H1 (cell line): ENCODE results near the gene CASKIN2. TPM values are rescaled to one million over a fixed set of nuclear protein-coding genes. Genes with fewer than 3 reads are reported as not detected.

Experiments used
- CTCF ChIA-PET: fragments of 300-600 bp; sonication (Branson Sonifier 250); formaldehyde crosslinking; loops from one replicate; lab custom pipeline; 2021; ENCODE audit not compliant: partially characterized antibody; lab: Charles Lee
- POLR2A ChIA-PET: fragments of 300-600 bp; sonication (Branson Sonifier 250); formaldehyde crosslinking; loops from one replicate; lab custom pipeline; 2021; ENCODE audit warnings: inconsistent platforms; ENCODE audit not compliant: partially characterized antibody; lab: Charles Lee
- DNase-seq, 2 experiments: peaks; one replicate each; pipeline versions ENCODE4 v3.0.0 to v3.0.0-alpha.2; 2010 to 2022; ENCODE audit warnings: low spot score in 2 of 2, low read depth in 1 of 2, mixed read lengths in 1 of 2
- FAIRE-seq: peaks from 2 replicates; lab custom pipeline; 2011; peaks lifted over from hg19 to GRCh38; lab: Jason Lieb, UNC
- H2AFZ ChIP-seq: 2 replicates; pipeline ENCODE4 v1.8.1; 2012; ENCODE audit warnings: low read length, inconsistent platforms
- H2AK5ac ChIP-seq: 2 replicates; pipeline ENCODE4 v1.6.1; 2013; ENCODE audit warnings: low read depth, low read length
- H2BK120ac ChIP-seq: replicated peaks from 2 replicates; pipeline ENCODE3; 2013; ENCODE audit warnings: low read depth, low read length, inconsistent platforms
- H2BK12ac ChIP-seq: 2 replicates; pipeline ENCODE4 v1.6.1; 2013; ENCODE audit warnings: low read depth, low read length
- H2BK15ac ChIP-seq: 2 replicates; pipeline ENCODE4 v1.6.1; 2013; ENCODE audit warnings: low read length
- H2BK20ac ChIP-seq: 2 replicates; pipeline ENCODE4 v1.6.1; 2013; ENCODE audit warnings: low read length
- H2BK5ac ChIP-seq: 2 replicates; pipeline ENCODE4 v1.6.1; 2013; ENCODE audit warnings: low read depth, low read length
- H3K14ac ChIP-seq: 2 replicates; pipeline ENCODE4 v1.6.1; 2013; ENCODE audit warnings: inconsistent platforms; ENCODE audit not compliant: insufficient read length
- H3K18ac ChIP-seq: 2 replicates; pipeline ENCODE4 v1.6.1; 2013; ENCODE audit warnings: low read length; ENCODE audit errors: extremely low read depth
- H3K23ac ChIP-seq: 2 replicates; pipeline ENCODE4 v1.6.1; 2013; ENCODE audit warnings: inconsistent platforms; ENCODE audit not compliant: insufficient read length
- H3K23me2 ChIP-seq: 2 replicates; pipeline ENCODE4 v1.6.1; 2013; ENCODE audit warnings: low read depth, low read length
- H3K27ac ChIP-seq: 2 replicates; pipeline ENCODE4 v1.6.1; 2011; ENCODE audit warnings: low read depth, low read length, inconsistent platforms
- H3K27me3 ChIP-seq, 4 experiments: replicated peaks in 1 of 4; 1 replicate in 1 of 4; 2 replicates in 3 of 4; pipeline versions ENCODE4 v1.6.1 to v1.8.1; 2011 to 2013; ENCODE audit warnings: low read length in 3 of 4, mild to moderate bottlenecking in 3 of 4, inconsistent platforms in 2 of 4, mixed read lengths in 2 of 4, moderate library complexity in 1 of 4; ENCODE audit not compliant: control insufficient read depth in 3 of 4, insufficient read depth in 3 of 4; ENCODE audit errors: extremely low read depth in 1 of 4
- H3K36me3 ChIP-seq, 4 experiments: 2 replicates each; pipeline versions ENCODE4 v1.6.1 to v1.8.1; 2011 to 2013; ENCODE audit warnings: mild to moderate bottlenecking in 4 of 4, low read length in 3 of 4, moderate library complexity in 2 of 4, control low read depth in 1 of 4, inconsistent platforms in 1 of 4; ENCODE audit not compliant: insufficient read depth in 4 of 4, control insufficient read depth in 2 of 4
- H3K4ac ChIP-seq: replicated peaks from 2 replicates; pipeline ENCODE3; 2013; ENCODE audit warnings: low read length, low read depth, mixed read lengths, inconsistent platforms; ENCODE audit not compliant: insufficient read length
- H3K4me1 ChIP-seq, 4 experiments: replicated peaks in 1 of 4; 1 replicate in 1 of 4; 2 replicates in 3 of 4; pipeline versions ENCODE4 v1.6.1 to v1.8.1; 2011 to 2013; ENCODE audit warnings: low read length in 3 of 4, inconsistent platforms in 2 of 4, mixed read lengths in 1 of 4; ENCODE audit not compliant: insufficient read depth in 4 of 4, control insufficient read depth in 3 of 4
- H3K4me2 ChIP-seq, 2 experiments: 2 replicates each; pipeline versions ENCODE4 v1.6.1 to v1.8.1; 2011 to 2013; ENCODE audit warnings: low read depth in 2 of 2, low read length in 2 of 2, control low read depth in 1 of 2, inconsistent platforms in 1 of 2, mild to moderate bottlenecking in 1 of 2; ENCODE audit not compliant: insufficient read depth in 1 of 2
- H3K4me3 ChIP-seq, 4 experiments: fragments of 200-600, 300-600 bp in 1 of 4; sonication (generic), shearing (Covaris generic), sonication (Bioruptor Twin) in 1 of 4; 2 replicates each; pipeline versions ENCODE4 v1.5.1 to v1.8.1; 2011 to 2016; ENCODE audit warnings: low read length in 4 of 4, low read depth in 3 of 4, control low read depth in 2 of 4, inconsistent platforms in 2 of 4, mild to moderate bottlenecking in 2 of 4, mixed read lengths in 1 of 4, moderate library complexity in 1 of 4; ENCODE audit not compliant: insufficient read depth in 2 of 4; ENCODE audit errors: extremely low read depth in 1 of 4
- H3K56ac ChIP-seq: replicated peaks from 2 replicates; pipeline ENCODE3; 2013; ENCODE audit warnings: low read depth, mild to moderate bottlenecking, mixed read lengths, low read length, inconsistent platforms; ENCODE audit not compliant: insufficient read length
- H3K79me1 ChIP-seq: 2 replicates; pipeline ENCODE4 v1.6.1; 2013; ENCODE audit warnings: low read depth, low read length, control low read depth
- H3K79me2 ChIP-seq, 2 experiments: 2 replicates each; pipeline versions ENCODE4 v1.6.1 to v1.8.1; 2012 to 2013; ENCODE audit warnings: low read length in 2 of 2, mild to moderate bottlenecking in 2 of 2, inconsistent platforms in 1 of 2; ENCODE audit not compliant: insufficient read depth in 2 of 2, control insufficient read depth in 1 of 2
- H3K9ac ChIP-seq, 4 experiments: replicated peaks in 1 of 4; 1 replicate in 1 of 4; 2 replicates in 3 of 4; pipeline versions ENCODE4 v1.6.1 to v1.8.1; 2011 to 2013; ENCODE audit warnings: low read depth in 3 of 4, low read length in 3 of 4, control low read depth in 2 of 4, mild to moderate bottlenecking in 2 of 4, moderate library complexity in 2 of 4, inconsistent platforms in 1 of 4; ENCODE audit errors: extremely low read depth in 1 of 4
- H3K9me3 ChIP-seq, 2 experiments: 2 replicates each; pipeline versions ENCODE4 v1.6.1 to v1.8.1; 2012 to 2013; ENCODE audit warnings: mild to moderate bottlenecking in 2 of 2, moderate library complexity in 2 of 2, control low read depth in 1 of 2, inconsistent platforms in 1 of 2, low read depth in 1 of 2, low read length in 1 of 2, mixed read lengths in 1 of 2; ENCODE audit not compliant: insufficient read depth in 2 of 2
- H4K20me1 ChIP-seq, 2 experiments: replicated peaks in 1 of 2; 2 replicates each; pipeline versions ENCODE3 to v1.8.1; 2011 to 2013; ENCODE audit warnings: inconsistent platforms in 2 of 2, low read length in 2 of 2, mild to moderate bottlenecking in 1 of 2; ENCODE audit not compliant: insufficient read depth in 2 of 2, control insufficient read depth in 1 of 2
- H4K5ac ChIP-seq: 2 replicates; pipeline ENCODE4 v1.6.1; 2013; ENCODE audit warnings: low read length, low read depth, mixed read lengths, inconsistent platforms; ENCODE audit not compliant: insufficient read length
- H4K8ac ChIP-seq: 2 replicates; pipeline ENCODE4 v1.8.0; 2013; ENCODE audit warnings: mild to moderate bottlenecking, moderate library complexity, low read length, inconsistent platforms; ENCODE audit not compliant: insufficient read depth; ENCODE audit errors: extremely low read depth
- H4K91ac ChIP-seq: replicated peaks from 2 replicates; pipeline ENCODE3; 2013; ENCODE audit warnings: low read length, mixed read lengths, inconsistent platforms; ENCODE audit not compliant: insufficient read length
- ATF3 ChIP-seq: IDR thresholded peaks from 2 replicates; pipeline ENCODE4 v1.6.1; 2011; ENCODE audit warnings: low read depth, mild to moderate bottlenecking, low read length; ENCODE audit not compliant: insufficient read depth
- CBX8 ChIP-seq: fragments of 300-800, 300-1000 bp; sonication (generic); IDR thresholded peaks from 2 replicates; pipeline ENCODE4 v1.7.1; 2016; ENCODE audit warnings: low read depth, low read length, borderline replicate concordance
- RFX5 ChIP-seq: IDR thresholded peaks from 2 replicates; pipeline ENCODE4 v1.6.1; 2011; ENCODE audit warnings: low read depth, low read length, improper control_type of control experiment, borderline replicate concordance
- WGBS, 2 experiments: shearing (Covaris generic) in 1 of 2; methylation state at CpG; one replicate each; pipeline versions ENCODE4 v1.1.6 to v1.1.7; 2013 to 2015; ENCODE audit warnings: low lambda C conversion rate in 2 of 2, mixed read lengths in 2 of 2, inconsistent platforms in 1 of 2, low coverage in 1 of 2, missing lambda C conversion rate in 1 of 2; ENCODE audit not compliant: insufficient replicate concordance in 2 of 2, insufficient coverage in 1 of 2, insufficient read length in 1 of 2; ENCODE audit errors: extremely low coverage in 1 of 2, missing lambda C conversion rate in 1 of 2; 5-methylcytosine and 5-hydroxymethylcytosine counted together
- polyA plus RNA-seq, 7 experiments: library from polyadenylated mRNA; depleted of rRNA in 3 of 7; stranded (reverse) in 5 of 7; unstranded in 2 of 7; fragments of >200 nt in 5 of 7; fragments of 200-250 nt in 2 of 7; gene quantifications; 1 replicate in 5 of 7; 2 replicates in 1 of 7; 4 replicates in 1 of 7; pipeline versions ENCODE4 v1.2.1 to v1.2.3, GENCODE V29; 2011 to 2013; ENCODE audit warnings: missing spikeins in 2 of 7, mixed read lengths in 2 of 7
- total RNA-seq: library from RNA; stranded (reverse); fragmentation: NEBNext Ultra II Directional; extraction: Animal tissue kit (Norgen Biotek cat#: 25700); gene quantifications from 2 replicates; pipeline ENCODE4 v1.2.1, GENCODE V29; 2021

The CASKIN2 gene
- total and polyA plus RNA-seq, 2 of the 8 experiments (the other 6 are each of a cell fraction or from before 2014, with no cell fraction given) = 6.7 to 32.3 TPM

- DNase-seq = no peak
- no peak overlapping the region for H3K4me3 ChIP-seq
- H2AFZ ChIP-seq = no peak overlapping the region
- POLR2A ChIA-PET = interaction anchor here (0.8 to 2.5 kb wide), 3 partner anchors 7 to 257 kb away, joined by 3 to 23 read pairs (median 3); partner anchors contain the start of gene LLGL2
- no peak overlapping the region for H3K4ac ChIP-seq
- no peak overlapping the region for H4K8ac ChIP-seq
- H3K23ac ChIP-seq = no peak overlapping the region
- peaks cover 0 to 13% of the 10 kb centered on the region in 2 experiments; a peak in 1 of 4 replicates for H3K79me2 ChIP-seq
- no peak overlapping the region; a peak in 1 of 4 replicates for H3K4me2 ChIP-seq
- H2BK5ac ChIP-seq = no peak overlapping the region
- no peak overlapping the region for H2BK120ac ChIP-seq
- no peak overlapping the region for H4K5ac ChIP-seq
- H4K20me1 ChIP-seq = peaks cover 2 to 26% of the 10 kb centered on the region in 2 experiments
- H3K79me1 ChIP-seq = peaks cover 3% of the 10 kb centered on the region
- TF ChIP-seq CBX8 = no peak
- no peak for TF ChIP-seq RFX5
- TF ChIP-seq ATF3 = no peak
- TF ChIP-seq, all 59 proteins: peak for 0
- peaks cover 18% of the 10 kb centered on the region for H3K23me2 ChIP-seq
- no peak overlapping the region for H4K91ac ChIP-seq
- H3K27ac ChIP-seq = no peak overlapping the region
- no peak overlapping the region for H3K14ac ChIP-seq
- H2BK15ac ChIP-seq = no peak overlapping the region
- H3K9me3 ChIP-seq = no peaks in the 10 kb centered on the region
- no peak overlapping the region for H3K56ac ChIP-seq
- no peak overlapping the region for H2BK12ac ChIP-seq
- no peaks in the 10 kb centered on the region for H3K27me3 ChIP-seq
- no peak overlapping the region for H3K9ac ChIP-seq
- H2BK20ac ChIP-seq = no peak overlapping the region
- CTCF ChIA-PET = interaction anchor here (0.9 to 3.5 kb wide), 22 partner anchors 9 to 202 kb away, joined by 3 to 18 read pairs (median 6); partner anchors contain the start of gene SMIM5
- no peak overlapping the region for H2AK5ac ChIP-seq
- H3K4me1 ChIP-seq = peaks cover 0 to 14% (median 8%) of the 10 kb centered on the region in 4 experiments; a peak in 6 of 7 replicates
- H3K36me3 ChIP-seq = peaks cover 0 to 25% (median 8%) of the 10 kb centered on the region in 4 experiments; a peak in 5 of 8 replicates
- 94% methylated on average over 3 of the region's 3 CpGs; no CpG with 5 or more reads in 1 of the 2 experiments for WGBS, 2 experiments
- H3K18ac ChIP-seq = no peak overlapping the region
- no peak for FAIRE-seq
Measured at GRCh38 chr17:75518201-75518600, 2.9 kb upstream of the CASKIN2 start.
